ENCODE data around the gene B3GALT4.

- TF ChIP-seq CTCF (IDR thresholded peaks at IDR 0.05) (no peak), ZFX (IDR thresholded peaks at IDR 0.05; ENCODE audit: borderline replicate concordance) (no peak)
These were observed 12.2 kb downstream of the B3GALT4 start, which contains the start of the genes PFDN6 and WDR46 for GRCh38 chr6:33288921-33289783.
